ENCODE data around the gene RAB22A. TPM values are rescaled to one million over a fixed set of nuclear protein-coding genes. Genes with fewer than 3 reads are reported as not detected.

RAB22A gene
- total RNA-seq, 1 experiment from 2014 or later, result 9.9 TPM

- intact Hi-C loops (cut with micrococcal nuclease), result no loop called here
- BruUV-seq (replicated peaks), result no TSS peak
These were observed 47.9 kb upstream of the RAB22A start for GRCh38 chr20:58261660-58262059.

DNA sequence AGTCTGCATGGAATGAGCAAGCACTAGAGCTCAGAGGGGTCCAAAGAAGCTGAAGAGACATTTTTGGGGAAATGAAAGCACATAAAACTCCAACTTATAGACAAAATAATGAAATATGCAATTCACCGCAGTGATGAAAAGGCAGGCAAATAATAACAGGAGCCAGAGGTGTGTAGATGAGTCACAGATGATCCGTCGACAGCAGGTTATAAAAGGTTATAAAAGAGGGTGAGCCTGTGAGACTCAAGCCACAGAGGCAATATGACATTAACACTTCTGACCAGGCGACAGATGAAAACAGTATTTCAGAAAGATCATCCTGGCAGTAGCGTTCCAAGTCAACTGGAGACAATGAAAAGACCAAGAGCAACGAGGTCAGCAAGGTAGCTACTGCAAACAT, 45.2 kb upstream of the RAB22A start:
- DNase-seq (ENCODE audit: low read depth, low spot score), result no peak
- H3K4me2 ChIP-seq (ENCODE audit: low read length), result no peak overlapping the region
- TF ChIP-seq JUND (IDR thresholded peaks at IDR 0.05) (no peak), FOSL1 (IDR thresholded peaks at IDR 0.05; ENCODE audit: low read depth) (no peak), YY1 (IDR thresholded peaks at IDR 0.05; ENCODE audit: extremely low read depth, insufficient replicate concordance, low read depth, low read length) (no peak), RAD21 (IDR thresholded peaks at IDR 0.05; ENCODE audit: low read depth) (no peak), MAX (IDR thresholded peaks at IDR 0.05) (no peak), EZH2 (IDR thresholded peaks at IDR 0.05) (no peak), SP1 (IDR thresholded peaks at IDR 0.05; ENCODE audit: low read depth) (no peak), CTCF (IDR thresholded peaks at IDR 0.05 in 2 of 3, conservative IDR thresholded peaks at IDR 0.05 in 1 of 3; ENCODE audit: borderline replicate concordance in 1 of 3, insufficient read depth in 1 of 3, low read depth in 2 of 3, low read length in 2 of 3) (no peak), EZH2phosphoT487 (IDR thresholded peaks at IDR 0.05; ENCODE audit: borderline replicate concordance) (no peak), ZFX (IDR thresholded peaks at IDR 0.05) (no peak), EGR1 (IDR thresholded peaks at IDR 0.05; ENCODE audit: low read depth) (no peak), ZBTB33 (IDR thresholded peaks at IDR 0.05; ENCODE audit: extremely low read depth, insufficient replicate concordance, low read length) (no peak), SIN3A (IDR thresholded peaks at IDR 0.05; ENCODE audit: low read depth) (no peak)

More at GRCh38 chr20:58261660-58262059, 47.9 kb upstream of the RAB22A start:
- no peaks in the 10 kb centered on the region for H3K79me2 ChIP-seq (ENCODE audit: insufficient read depth, low read length)
- H3K4me3 ChIP-seq (replicated peaks in 1 of 2; ENCODE audit: low read depth in 1 of 2, low read length in 2 of 2), result no peak overlapping the region
- ChIA-PET RAD21 (ENCODE audit: low non-redundant PET in 1 of 2, low total read pairs in 2 of 2, uncharacterized antibody in 2 of 2, unreplicated experiment in 2 of 2) (no interaction called here), POLR2A (no interaction called here), CTCF (no interaction called here)
- no peaks in the 10 kb centered on the region for H4K20me1 ChIP-seq (ENCODE audit: insufficient read depth)
- no peak for DNase-seq (ENCODE audit: low read depth, low spot score)
- no peak overlapping the region for H3K9ac ChIP-seq (ENCODE audit: low read length)
- no peak overlapping the region for H3K4me2 ChIP-seq (ENCODE audit: low read length)
- TF ChIP-seq SIN3A (IDR thresholded peaks at IDR 0.05; ENCODE audit: low read depth) (no peak), EZH2phosphoT487 (IDR thresholded peaks at IDR 0.05; ENCODE audit: borderline replicate concordance) (no peak), EZH2 (IDR thresholded peaks at IDR 0.05) (no peak), SRF (IDR thresholded peaks at IDR 0.05; ENCODE audit: low read depth) (no peak)
- no peak for ATAC-seq
- H2AFZ ChIP-seq (ENCODE audit: low read depth, low read length, poor library complexity, severe bottlenecking), result no peak overlapping the region
- H3K27me3 ChIP-seq (ENCODE audit: insufficient read depth, low read length), result no peaks in the 10 kb centered on the region
- peaks cover 0 to 8% of the 10 kb centered on the region in 2 experiments; a peak in 1 of 4 replicates for H3K4me1 ChIP-seq (ENCODE audit: control insufficient read depth in 1 of 2, insufficient read depth in 2 of 2, low read length in 2 of 2)
- no peaks in the 10 kb centered on the region for H3K9me2 ChIP-seq (ENCODE audit: insufficient read depth)
- no peak overlapping the region for H3K27ac ChIP-seq (ENCODE audit: low read depth, low read length)
- no peaks in the 10 kb centered on the region for H3K9me3 ChIP-seq (ENCODE audit: control insufficient read depth in 1 of 2, insufficient read depth in 1 of 2, low read depth in 1 of 2, low read length in 2 of 2)
- H3K36me3 ChIP-seq (ENCODE audit: control insufficient read depth in 1 of 2, insufficient read depth in 2 of 2, low read length in 2 of 2), result no peaks in the 10 kb centered on the region

More for the DNA sequence above, 45.2 kb upstream of the RAB22A start:
- no TSS peak for BruUV-seq (replicated peaks)
- H3K9me2 ChIP-seq (ENCODE audit: insufficient read depth), result no peaks in the 10 kb centered on the region
- no peak overlapping the region for H3K9ac ChIP-seq (ENCODE audit: low read length)
- no peaks in the 10 kb centered on the region for H3K27me3 ChIP-seq (ENCODE audit: insufficient read depth, low read length)
- no peak; the same call in 1 of the 2 replicates for ATAC-seq
- H2AFZ ChIP-seq (ENCODE audit: low read depth, low read length, poor library complexity, severe bottlenecking), result no peak overlapping the region
- H3K9me3 ChIP-seq (ENCODE audit: control insufficient read depth in 1 of 2, insufficient read depth in 1 of 2, low read depth in 1 of 2, low read length in 2 of 2), result no peaks in the 10 kb centered on the region
- H3K79me2 ChIP-seq (ENCODE audit: insufficient read depth, low read length), result no peaks in the 10 kb centered on the region
- ChIA-PET POLR2A (no interaction called here), CTCF (no interaction called here), RAD21 (ENCODE audit: low non-redundant PET in 1 of 2, low total read pairs in 2 of 2, uncharacterized antibody in 2 of 2, unreplicated experiment in 2 of 2) (no interaction called here)
- no peak overlapping the region for H3K4me3 ChIP-seq (replicated peaks in 1 of 2; ENCODE audit: low read depth in 1 of 2, low read length in 2 of 2)
- H3K4me1 ChIP-seq (ENCODE audit: control insufficient read depth in 1 of 2, insufficient read depth in 2 of 2, low read length in 2 of 2), result peaks cover 0 to 8% of the 10 kb centered on the region in 2 experiments; a peak in 1 of 4 replicates
- no peaks in the 10 kb centered on the region for H3K36me3 ChIP-seq (ENCODE audit: control insufficient read depth in 1 of 2, insufficient read depth in 2 of 2, low read length in 2 of 2)
- H4K20me1 ChIP-seq (ENCODE audit: insufficient read depth), result no peaks in the 10 kb centered on the region
- no peak overlapping the region for H3K27ac ChIP-seq (ENCODE audit: low read depth, low read length)
- intact Hi-C loops (cut with micrococcal nuclease), result no loop called here

Measured in HCT116 (cell line).